Measurements from ENCODE around the gene HDAC4. TPM values are rescaled to one million over a fixed set of nuclear protein-coding genes. Genes with fewer than 3 reads are reported as not detected.

The HDAC4 gene
- total RNA-seq, 4 donors from 2014 or later = 12.9 to 91.6 (median 39.8) TPM

- no peaks in the 10 kb centered on the region for H3K9me3 ChIP-seq
- intact Hi-C loops (cut with DNase I) = loop anchor here (10.0 kb wide), 1 partner anchor 250 kb away; no protein-coding TSS in a partner anchor
- no peak for TF ChIP-seq CTCF (IDR thresholded peaks at IDR 0.05)
- no peak for DNase-seq
- H3K4me3 ChIP-seq (replicated peaks in 1 of 3) = no peak overlapping the region
- H3K27me3 ChIP-seq = no peaks in the 10 kb centered on the region
- 95 to 96% methylated on average over 15 of the region's 15 CpGs for WGBS, 2 donors
- H3K4me1 ChIP-seq = peaks cover 0 to 6% of the 10 kb centered on the region in 2 donors
- H3K27ac ChIP-seq = no peak overlapping the region
- peaks cover 0 to 2% of the 10 kb centered on the region in 2 donors for H3K36me3 ChIP-seq
Measured at GRCh38 chr2:239145106-239145505, 255.7 kb downstream of the HDAC4 start.

- Histone ChIP-seq H3K27me3 (no peaks in the 10 kb centered on the region), H3K9me3 (no peaks in the 10 kb centered on the region), H3K36me3 (peaks cover under 1 to 3% of the 10 kb centered on the region in 2 donors), H3K4me3 (replicated peaks in 1 of 3) (no peak overlapping the region), H3K4me1 (peaks cover 0 to 6% of the 10 kb centered on the region in 2 donors), H3K27ac (no peak overlapping the region)
- DNase-seq = no peak
- WGBS, 2 donors = 96 to 97% methylated on average over 5 of the region's 5 CpGs
- intact Hi-C loops (cut with DNase I) = loop anchor here (10.0 kb wide), 1 partner anchor 250 kb away; no protein-coding TSS in a partner anchor
- TF ChIP-seq CTCF (IDR thresholded peaks at IDR 0.05) (no peak), POLR2A (IDR thresholded peaks at IDR 0.05) (no peak)
Measured at GRCh38 chr2:239144713-239144999, 256.2 kb downstream of the HDAC4 start.

GRCh38 chr2:239143858-239144712, 256.7 kb downstream of the HDAC4 start:
- Histone ChIP-seq H3K27ac (no peak overlapping the region), H3K9me3 (no peaks in the 10 kb centered on the region), H3K4me1 (peaks cover 0 to 6% of the 10 kb centered on the region in 2 donors), H3K36me3 (peaks cover 7 to 9% of the 10 kb centered on the region in 2 donors), H3K4me3 (replicated peaks in 1 of 3) (no peak overlapping the region), H3K27me3 (no peaks in the 10 kb centered on the region)
- intact Hi-C loops (cut with DNase I) = loop anchor here (10.0 kb wide), 1 partner anchor 251 kb away; no protein-coding TSS in a partner anchor
- 81 to 85% methylated on average over 17 to 29 of the region's 29 CpGs for whole genome bisulfite sequencing, 2 donors
- DNase-seq = peak; percentile 16 to 22
- TF ChIP-seq POLR2A (IDR thresholded peaks at IDR 0.05) = no peak
- peak; percentile 13 to 54 (median 43) for TF ChIP-seq CTCF (IDR thresholded peaks at IDR 0.05)

GRCh38 chr2:239142806-239143205, 258.0 kb downstream of the HDAC4 start:
- Histone ChIP-seq H3K36me3 (peaks cover 10 to 14% of the 10 kb centered on the region in 2 donors), H3K9me3 (no peaks in the 10 kb centered on the region), H3K4me3 (replicated peaks in 1 of 3) (no peak overlapping the region), H3K27me3 (no peaks in the 10 kb centered on the region), H3K27ac (no peak overlapping the region), H3K4me1 (peaks cover 0 to 6% of the 10 kb centered on the region in 2 donors)
- WGBS, 2 donors = 93 to 94% methylated on average over 6 to 9 of the region's 9 CpGs
- TF ChIP-seq CTCF (IDR thresholded peaks at IDR 0.05) (no peak), POLR2A (IDR thresholded peaks at IDR 0.05) (no peak)
- no peak for DNase-seq
- intact Hi-C loops (cut with DNase I) = loop anchor here (10.0 kb wide), 1 partner anchor 252 kb away; no protein-coding TSS in a partner anchor

GRCh38 chr2:239142296-239142695, 258.5 kb downstream of the HDAC4 start:
- intact Hi-C loops (cut with DNase I) = loop anchor here (10.0 kb wide), 1 partner anchor 253 kb away; no protein-coding TSS in a partner anchor
- Histone ChIP-seq H3K27ac (no peak overlapping the region), H3K4me3 (replicated peaks in 1 of 3) (no peak overlapping the region), H3K27me3 (no peaks in the 10 kb centered on the region), H3K4me1 (peaks cover 0 to 6% of the 10 kb centered on the region in 2 donors), H3K9me3 (no peaks in the 10 kb centered on the region), H3K36me3 (peaks cover 10 to 14% of the 10 kb centered on the region in 2 donors)
- TF ChIP-seq CTCF (IDR thresholded peaks at IDR 0.05) (no peak), POLR2A (IDR thresholded peaks at IDR 0.05) (no peak)
- 90 to 97% methylated on average over 7 to 13 of the region's 13 CpGs for WGBS, 2 donors
- no peak for DNase-seq
